ENCODE measurements around the gene TTLL3. TPM values are rescaled to one million over a fixed set of nuclear protein-coding genes. Genes with fewer than 3 reads are reported as not detected.
"Not testable (repeated sequence)": the region's sequence is repeated elsewhere in the genome, so short reads cannot be mapped to it uniquely, and the experiment has no call there.

The TTLL3 gene
- total RNA-seq, 1 donor from 2014 or later = 53.6 TPM

DNA sequence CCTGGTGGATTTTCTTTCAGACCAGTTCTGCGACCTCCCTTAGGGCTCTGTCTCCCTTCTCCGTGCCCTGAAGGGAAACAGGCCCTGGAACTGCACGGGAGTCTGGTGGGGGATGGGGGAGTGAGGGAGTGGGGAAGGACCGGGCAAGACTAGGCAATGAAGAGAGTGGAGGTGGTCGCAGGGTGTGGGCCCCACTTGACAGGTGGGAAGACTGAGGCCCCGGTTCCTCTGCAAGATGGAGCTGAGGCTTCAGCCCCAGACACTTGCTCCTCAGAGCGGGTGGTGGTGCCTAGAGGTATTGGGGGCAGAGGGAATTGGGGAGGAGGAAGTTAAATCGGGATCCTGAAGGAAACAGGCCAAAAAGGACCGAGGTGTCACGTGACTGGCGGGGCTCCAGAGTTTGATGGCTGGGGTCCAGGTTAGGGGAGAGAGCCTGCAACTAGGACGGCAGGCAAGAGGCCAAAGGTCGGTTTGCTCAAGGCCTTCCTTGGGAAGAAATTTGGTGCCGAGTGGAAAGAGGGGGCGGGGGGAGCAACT is 39.7 kb upstream of the TTLL3 start:
- H3K27ac Mint-ChIP-seq (ENCODE audit: unreplicated experiment) = no peak overlapping the region
- H3K36me3 Mint-ChIP-seq (ENCODE audit: unreplicated experiment) = no peaks in the 10 kb centered on the region
- TF ChIP-seq, protein P1, sequence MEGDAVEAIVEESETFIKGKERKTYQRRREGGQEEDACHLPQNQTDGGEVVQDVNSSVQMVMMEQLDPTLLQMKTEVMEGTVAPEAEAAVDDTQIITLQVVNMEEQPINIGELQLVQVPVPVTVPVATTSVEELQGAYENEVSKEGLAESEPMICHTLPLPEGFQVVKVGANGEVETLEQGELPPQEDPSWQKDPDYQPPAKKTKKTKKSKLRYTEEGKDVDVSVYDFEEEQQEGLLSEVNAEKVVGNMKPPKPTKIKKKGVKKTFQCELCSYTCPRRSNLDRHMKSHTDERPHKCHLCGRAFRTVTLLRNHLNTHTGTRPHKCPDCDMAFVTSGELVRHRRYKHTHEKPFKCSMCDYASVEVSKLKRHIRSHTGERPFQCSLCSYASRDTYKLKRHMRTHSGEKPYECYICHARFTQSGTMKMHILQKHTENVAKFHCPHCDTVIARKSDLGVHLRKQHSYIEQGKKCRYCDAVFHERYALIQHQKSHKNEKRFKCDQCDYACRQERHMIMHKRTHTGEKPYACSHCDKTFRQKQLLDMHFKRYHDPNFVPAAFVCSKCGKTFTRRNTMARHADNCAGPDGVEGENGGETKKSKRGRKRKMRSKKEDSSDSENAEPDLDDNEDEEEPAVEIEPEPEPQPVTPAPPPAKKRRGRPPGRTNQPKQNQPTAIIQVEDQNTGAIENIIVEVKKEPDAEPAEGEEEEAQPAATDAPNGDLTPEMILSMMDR (IDR thresholded peaks at IDR 0.05) = no peak
- peaks cover 29% of the 10 kb centered on the region for H3K4me1 Mint-ChIP-seq (ENCODE audit: unreplicated experiment)
- no peaks in the 10 kb centered on the region for H3K9me3 Mint-ChIP-seq (ENCODE audit: unreplicated experiment)
- H3K27me3 Mint-ChIP-seq (ENCODE audit: unreplicated experiment) = no peaks in the 10 kb centered on the region
- peak overlapping the region; percentile 29 for H3K4me3 Mint-ChIP-seq (ENCODE audit: unreplicated experiment)
- DNase-seq (ENCODE audit: extremely low spot score, unreplicated experiment) = no peak

DNA sequence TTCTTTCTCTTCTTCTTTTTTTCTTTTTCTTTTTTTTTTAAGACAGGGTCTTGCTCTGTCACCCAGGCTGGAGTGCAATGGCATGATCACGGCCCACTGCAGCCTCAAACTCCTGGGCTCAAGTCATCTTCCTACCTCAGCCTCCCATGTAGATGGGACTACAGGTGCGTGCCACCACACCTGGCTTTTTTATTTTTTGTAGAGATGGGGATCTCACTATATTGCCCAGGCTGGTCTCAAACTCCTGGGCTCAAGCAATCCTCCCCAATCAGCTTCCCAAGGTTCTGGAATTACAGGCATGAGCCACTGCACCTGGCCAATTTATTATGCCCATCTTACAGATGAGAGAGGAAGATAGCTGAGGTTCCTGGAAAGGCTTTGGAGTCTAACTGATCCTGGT is 39.1 kb upstream of the TTLL3 start:
- H3K4me3 Mint-ChIP-seq (ENCODE audit: unreplicated experiment) = peak overlapping the region; percentile 52
- DNase-seq (ENCODE audit: extremely low spot score, unreplicated experiment) = not testable (repeated sequence)

DNA sequence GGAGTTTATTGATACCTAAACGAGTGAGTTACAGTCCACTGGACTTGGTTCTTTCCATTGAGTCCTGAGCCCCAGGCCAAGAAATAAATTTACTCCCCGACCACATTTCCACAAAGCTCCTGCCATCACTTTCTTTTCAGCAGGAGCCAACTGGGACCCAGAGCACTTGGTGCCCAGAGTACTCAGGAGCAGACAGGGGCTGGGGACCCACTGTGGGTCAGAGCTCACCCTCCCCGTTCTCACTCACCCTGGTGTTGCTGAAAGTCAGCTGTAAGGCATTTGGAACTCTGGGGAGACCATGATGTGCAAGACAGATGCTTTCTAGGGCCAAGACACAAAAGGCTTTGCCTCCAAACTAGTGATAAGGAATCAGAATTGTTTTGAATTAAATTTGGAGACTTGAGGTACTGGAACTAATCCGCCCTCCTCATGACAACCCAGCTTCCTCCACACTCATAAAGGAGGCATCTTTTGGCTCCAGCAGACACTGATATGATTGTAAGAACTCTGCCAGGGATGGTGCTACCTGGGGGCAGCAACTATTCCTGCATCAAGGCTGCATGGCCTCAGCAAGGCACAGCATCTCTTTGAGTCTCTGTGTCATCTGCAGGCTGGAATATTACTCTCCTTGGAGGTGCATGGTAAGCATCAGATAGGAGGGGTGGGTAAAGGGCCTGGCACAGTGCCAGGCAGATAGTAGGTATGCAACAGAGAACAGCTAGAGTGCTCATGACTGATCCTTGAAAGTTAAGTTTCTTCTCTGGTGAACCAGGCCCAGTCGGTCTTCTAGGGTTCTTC is 33.0 kb upstream of the TTLL3 start:
- H3K9me3 Mint-ChIP-seq (ENCODE audit: unreplicated experiment) = no peaks in the 10 kb centered on the region
- DNase-seq (ENCODE audit: extremely low spot score, unreplicated experiment) = no peak
- H3K36me3 Mint-ChIP-seq (ENCODE audit: unreplicated experiment) = peaks cover 10% of the 10 kb centered on the region
- no peak overlapping the region for H3K4me3 Mint-ChIP-seq (ENCODE audit: unreplicated experiment)
- TF ChIP-seq, protein P1 (IDR thresholded peaks at IDR 0.05) = no peak
- H3K27ac Mint-ChIP-seq (ENCODE audit: unreplicated experiment) = no peak overlapping the region
- H3K4me1 Mint-ChIP-seq (ENCODE audit: unreplicated experiment) = no peaks in the 10 kb centered on the region
- no peaks in the 10 kb centered on the region for H3K27me3 Mint-ChIP-seq (ENCODE audit: unreplicated experiment)

More for the DNA sequence above, 39.1 kb upstream of the TTLL3 start:
- H3K36me3 Mint-ChIP-seq (ENCODE audit: unreplicated experiment); H3K27me3 Mint-ChIP-seq (ENCODE audit: unreplicated experiment); H3K27ac Mint-ChIP-seq (ENCODE audit: unreplicated experiment); H3K9me3 Mint-ChIP-seq (ENCODE audit: unreplicated experiment): not testable (repeated sequence)
- H3K4me1 Mint-ChIP-seq (ENCODE audit: unreplicated experiment) = peaks cover 29% of the 10 kb centered on the region

DNA sequence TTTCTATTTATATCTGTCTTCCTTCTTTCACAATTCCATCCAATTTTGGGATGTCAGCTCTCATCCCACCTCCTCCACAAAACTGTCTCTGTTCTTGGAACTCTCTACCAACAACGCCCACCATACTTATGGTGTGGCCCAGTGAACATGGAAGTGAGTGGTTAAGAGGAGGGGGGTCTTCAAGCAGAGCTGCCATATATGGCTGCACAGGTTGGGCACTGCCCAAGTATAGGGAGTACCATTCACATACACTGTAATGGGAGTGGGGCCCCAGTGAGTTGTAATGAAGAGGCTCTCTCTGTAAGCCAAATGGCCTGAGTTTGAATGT is 32.4 kb upstream of the TTLL3 start:
- H3K4me3 Mint-ChIP-seq (ENCODE audit: unreplicated experiment) = no peak overlapping the region
- H3K27ac Mint-ChIP-seq (ENCODE audit: unreplicated experiment) = no peak overlapping the region
- H3K27me3 Mint-ChIP-seq (ENCODE audit: unreplicated experiment) = no peaks in the 10 kb centered on the region
- no peak for DNase-seq (ENCODE audit: extremely low spot score, unreplicated experiment)
- TF ChIP-seq, protein P1 (IDR thresholded peaks at IDR 0.05) = no peak
- peaks cover 13% of the 10 kb centered on the region for H3K36me3 Mint-ChIP-seq (ENCODE audit: unreplicated experiment)
- H3K4me1 Mint-ChIP-seq (ENCODE audit: unreplicated experiment) = no peaks in the 10 kb centered on the region
- no peaks in the 10 kb centered on the region for H3K9me3 Mint-ChIP-seq (ENCODE audit: unreplicated experiment)

DNA sequence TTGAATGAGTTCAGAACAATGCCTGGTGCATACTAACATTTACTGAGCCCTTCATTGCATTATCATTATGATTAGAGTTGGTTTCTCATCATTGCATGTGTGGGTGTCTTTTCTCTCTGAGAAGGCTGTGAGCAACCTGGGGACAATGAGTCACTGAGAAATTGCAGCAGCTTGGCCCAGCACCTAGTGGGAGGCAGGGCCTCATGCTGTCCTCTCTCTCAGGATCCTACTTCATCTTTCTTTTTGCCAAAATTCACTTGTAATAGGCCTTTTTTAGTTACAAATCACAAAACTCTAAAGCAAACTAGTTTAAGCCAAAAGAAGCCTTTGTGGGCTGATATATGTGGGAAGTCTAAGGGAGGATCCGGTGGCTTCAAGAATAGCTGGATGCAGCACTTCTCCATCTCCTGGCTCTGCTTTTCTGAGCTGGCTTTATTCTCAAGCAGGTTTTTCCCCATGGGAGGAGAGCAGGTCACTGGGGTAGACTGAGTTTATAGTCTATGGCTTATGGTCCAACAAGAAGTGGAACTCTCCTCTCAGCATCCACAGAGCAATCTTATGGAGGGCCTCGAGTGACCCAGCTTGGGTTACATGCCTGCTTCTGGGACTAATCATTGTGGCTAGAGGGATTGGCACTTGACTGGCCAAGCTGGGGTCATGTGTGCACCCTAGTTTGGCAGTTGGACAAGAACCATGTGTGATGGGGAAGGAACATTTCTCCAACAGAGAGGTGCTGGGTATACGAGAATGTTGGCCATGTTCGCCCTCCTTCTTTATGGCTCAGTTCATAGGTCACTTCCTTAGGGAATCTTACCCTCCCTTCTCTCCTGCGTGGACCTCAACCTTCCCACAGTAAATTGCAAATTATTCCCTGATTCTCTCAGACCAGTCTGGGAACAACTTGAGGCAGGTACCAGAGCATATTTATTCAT is 31.7 kb upstream of the TTLL3 start:
- Mint-ChIP-seq H3K9me3 (ENCODE audit: unreplicated experiment) (no peaks in the 10 kb centered on the region), H3K27me3 (ENCODE audit: unreplicated experiment) (no peaks in the 10 kb centered on the region), H3K4me3 (ENCODE audit: unreplicated experiment) (no peak overlapping the region), H3K27ac (ENCODE audit: unreplicated experiment) (peak overlapping the region; percentile 25), H3K36me3 (ENCODE audit: unreplicated experiment) (peaks cover 14% of the 10 kb centered on the region), H3K4me1 (ENCODE audit: unreplicated experiment) (no peaks in the 10 kb centered on the region)
- DNase-seq (ENCODE audit: extremely low spot score, unreplicated experiment) = no peak
- TF ChIP-seq, protein P1 (IDR thresholded peaks at IDR 0.05) = no peak
